Activated CD4-positive, alpha-beta T cell treated with anti-CD3 and anti-CD28 coated beads, Interleukin-2, amount 50 U/mL, for 16 hours (primary cell): ENCODE data around the gene SGSM2.
A peak's percentile ranks its signal among the peaks of the same experiment; 100 is the strongest.

Experiments used
- DNase-seq: peaks from one replicate; pipeline ENCODE4 v3.0.0-alpha.2; 2020

The SGSM2 gene

DNA sequence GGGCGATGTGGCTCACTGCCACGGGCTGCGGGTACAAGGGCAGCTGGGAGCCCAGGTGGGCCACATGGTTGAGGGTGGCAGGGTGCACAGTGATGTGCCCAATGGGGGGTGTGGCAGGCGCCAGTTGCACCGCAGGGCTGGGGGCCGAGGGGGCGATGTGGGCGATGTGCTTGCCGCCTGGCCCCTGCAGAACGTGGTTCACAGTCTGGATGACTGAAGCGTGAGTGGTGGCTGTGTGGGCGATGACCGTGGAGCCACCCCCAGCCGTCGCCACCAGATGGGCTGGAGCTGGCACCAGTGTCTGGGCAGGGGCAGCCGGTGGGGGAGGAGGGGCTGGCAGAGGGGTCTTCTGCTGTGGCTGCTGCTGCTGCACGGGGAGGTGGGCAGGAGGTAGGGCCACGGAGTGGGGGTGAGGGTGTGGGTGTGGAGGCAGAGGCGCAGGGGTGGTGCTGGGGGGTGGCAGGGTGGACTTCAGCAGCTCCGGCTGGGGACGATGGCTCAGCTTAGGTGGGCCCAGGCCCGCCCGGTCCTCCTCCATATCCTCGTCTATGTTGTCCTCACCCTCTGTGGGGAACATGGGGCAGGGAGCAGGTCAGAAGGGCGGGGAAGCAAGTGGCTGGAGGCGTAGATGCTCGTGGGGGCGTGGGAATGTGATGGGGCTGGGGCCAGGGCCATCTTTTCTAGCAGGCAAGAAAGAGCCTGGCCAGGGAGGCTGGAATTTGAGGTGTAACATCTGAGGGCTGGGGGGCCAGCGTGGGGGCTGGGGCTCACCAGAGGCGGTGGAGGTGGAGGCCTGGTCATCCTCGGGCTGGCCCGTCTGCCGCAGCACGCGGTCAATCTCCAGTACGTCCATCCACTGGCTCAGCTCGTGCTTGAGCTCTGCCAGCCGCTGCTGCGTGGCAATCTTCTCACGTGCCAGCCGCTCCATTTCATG lies 50.1 kb downstream of the SGSM2 start:
- no peak for DNase-seq

DNA sequence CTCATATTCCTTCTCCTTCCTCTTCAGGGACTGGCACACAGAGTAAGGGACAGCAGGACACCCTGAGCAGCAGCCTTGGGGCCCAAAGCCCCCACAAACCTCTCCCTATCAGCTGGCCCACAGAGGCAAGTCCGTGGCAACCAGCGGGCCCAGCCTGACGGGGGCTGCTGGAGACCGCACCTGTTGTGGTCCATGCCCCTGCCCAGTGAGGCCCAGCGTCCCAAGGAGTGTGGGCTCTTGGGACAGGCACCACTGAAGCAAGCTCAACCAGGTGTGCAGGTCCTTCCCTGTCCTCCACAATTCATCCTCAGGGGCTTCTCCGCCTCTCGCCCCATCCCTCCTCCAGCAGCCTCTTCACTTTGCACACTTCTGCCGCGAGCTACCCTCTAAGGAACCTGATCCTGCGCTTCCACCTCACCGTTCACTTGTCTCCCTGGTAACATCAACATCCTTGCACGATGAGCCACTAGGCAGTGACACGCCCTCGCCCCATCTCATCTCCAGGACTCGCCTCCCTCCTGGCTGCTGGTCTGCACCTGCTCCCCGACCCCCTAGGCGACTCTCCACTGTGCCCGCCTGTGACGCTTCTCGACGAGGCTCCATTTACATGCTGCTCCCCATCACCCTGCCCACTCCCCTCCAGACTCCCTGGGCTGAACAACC lies 50.9 kb downstream of the SGSM2 start:
- DNase-seq: no peak

DNA sequence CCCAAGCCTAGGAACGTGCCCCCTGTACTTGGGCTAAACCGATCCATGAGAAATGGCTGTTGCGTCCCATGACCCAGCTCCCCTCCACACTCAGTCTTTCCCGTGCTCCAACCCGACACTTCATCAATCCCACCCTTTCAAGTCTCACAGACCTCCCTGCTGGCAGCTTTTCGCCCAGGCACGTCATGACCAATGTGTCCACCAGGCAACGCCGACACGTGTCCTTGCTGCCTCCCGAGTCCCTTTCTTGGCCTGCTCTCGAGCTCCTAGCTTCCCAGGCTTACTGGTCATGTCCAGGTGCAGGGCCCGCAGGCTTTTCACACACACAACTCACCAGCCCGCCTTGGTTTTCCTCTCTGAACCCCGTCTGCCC lies 51.4 kb downstream of the SGSM2 start:
- DNase-seq: no peak

- no peak for DNase-seq
Observed at GRCh38 chr17:2390199-2390836, 53.0 kb downstream of the SGSM2 start.

DNA sequence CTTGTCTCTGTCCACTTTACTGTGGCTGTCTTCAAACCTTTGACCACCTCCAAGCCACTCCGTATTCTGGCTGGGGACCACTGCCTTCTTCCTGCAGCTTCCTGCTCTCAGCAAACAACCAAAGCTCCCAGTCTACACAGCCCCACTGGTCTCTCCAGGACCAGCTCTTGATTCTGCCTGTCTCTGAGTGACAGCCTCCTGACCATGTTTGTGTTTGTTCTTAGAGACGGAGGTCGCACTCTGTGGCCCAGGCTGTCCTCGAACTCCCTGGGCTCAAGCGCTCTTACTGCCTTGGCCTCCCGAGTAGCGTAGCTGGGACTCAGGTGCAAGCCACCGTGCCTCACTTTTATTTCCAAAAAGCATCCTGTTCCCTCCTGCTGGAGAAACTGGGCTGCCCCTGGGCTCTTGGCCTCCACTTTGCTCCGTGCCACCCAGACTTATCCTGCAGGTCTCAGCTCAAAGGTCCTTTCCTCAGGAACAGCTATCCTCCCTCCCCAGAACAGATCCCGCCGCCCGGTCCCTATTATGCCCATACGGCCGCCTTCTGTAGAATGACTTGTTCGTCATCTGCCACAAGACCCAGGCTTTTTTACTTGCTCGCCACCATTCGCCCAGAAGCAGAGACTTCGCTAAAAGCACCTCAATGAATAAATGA lies 54.4 kb downstream of the SGSM2 start:
- no peak for DNase-seq

DNA sequence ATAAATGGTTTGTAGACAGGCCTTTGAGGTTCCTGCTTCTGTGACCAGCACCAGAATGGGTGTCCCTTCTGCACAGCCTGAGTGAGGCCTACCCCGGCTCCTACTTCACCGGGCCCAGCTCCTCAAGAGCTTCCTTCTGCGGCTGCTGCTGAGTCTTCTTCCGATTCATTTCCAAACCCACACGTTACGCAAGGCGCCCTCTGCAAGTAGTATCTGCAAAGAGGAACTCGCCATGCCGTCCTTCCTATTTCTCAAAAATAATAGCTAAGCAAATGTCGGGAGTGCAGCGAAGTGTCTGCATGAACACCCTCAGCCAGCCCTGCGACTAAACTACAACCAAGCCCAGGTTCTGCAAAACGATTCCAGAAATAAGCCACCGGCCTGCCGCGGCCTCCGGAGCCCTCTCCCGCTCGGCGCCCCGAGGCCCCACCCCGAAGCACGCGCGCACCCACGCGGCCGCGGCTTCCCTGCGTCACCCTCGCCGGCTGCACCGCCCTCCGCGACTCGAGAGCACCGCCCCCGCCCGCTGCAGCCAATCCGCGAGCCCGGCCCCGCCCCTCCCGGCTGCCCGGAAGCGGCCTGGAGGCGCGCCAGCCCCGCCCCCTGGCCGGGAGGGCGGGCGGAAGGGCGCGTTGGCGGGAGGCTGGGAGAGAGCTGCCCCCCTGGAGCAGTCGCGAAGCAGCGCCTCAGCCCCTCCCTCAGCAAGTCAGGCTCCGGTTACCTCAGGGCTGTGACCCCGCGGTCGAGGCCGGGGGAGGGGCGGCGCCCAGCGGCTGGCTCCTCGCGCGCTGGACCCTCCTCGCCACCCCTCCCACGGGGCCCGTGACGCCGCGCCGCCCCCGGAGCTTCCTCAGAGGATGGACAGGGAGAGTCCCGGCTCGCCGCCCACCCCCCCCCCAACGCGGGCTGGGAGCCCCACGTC lies 55.2 kb downstream of the SGSM2 start:
- DNase-seq: peak; percentile 97

- DNase-seq: peak; percentile 91
Observed at GRCh38 chr17:2393174-2393953, 56.1 kb downstream of the SGSM2 start.

DNA sequence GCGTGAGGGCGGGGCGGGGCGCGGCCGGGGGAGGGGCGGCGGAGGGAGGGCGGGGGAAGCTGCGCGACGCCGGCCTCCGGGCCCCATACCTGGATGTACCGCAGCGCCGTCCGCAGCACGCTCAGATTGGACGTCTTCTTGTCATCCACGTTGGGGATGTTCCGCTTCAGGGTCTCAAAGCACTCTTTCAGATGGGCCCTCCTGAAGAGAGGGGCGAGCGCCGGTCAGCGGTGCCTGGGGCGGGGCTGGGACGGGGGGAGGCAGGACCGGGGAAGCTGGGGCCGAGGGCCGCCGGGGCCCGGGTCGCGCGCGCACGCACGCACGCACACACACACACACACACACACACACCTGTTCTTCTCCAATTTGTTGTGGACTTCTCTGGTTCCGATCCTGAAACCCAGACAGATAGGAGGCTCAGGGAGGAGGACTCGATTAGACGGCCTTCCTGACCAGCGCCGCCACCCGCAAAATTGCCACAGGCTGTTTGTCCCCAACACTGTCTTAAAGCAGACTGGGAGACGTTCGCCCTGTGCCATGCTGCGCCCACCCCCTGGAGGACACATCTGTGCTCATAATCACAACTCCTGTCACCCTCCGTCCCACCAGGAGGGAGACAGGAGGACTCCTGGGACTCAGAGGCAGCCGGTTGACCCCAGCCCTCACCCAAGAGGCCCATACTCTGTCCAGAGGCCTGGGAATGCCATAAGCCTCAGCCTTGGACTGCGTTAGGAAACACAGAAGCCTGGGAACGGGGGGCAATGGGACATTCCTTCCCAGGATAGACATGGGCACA lies 56.9 kb downstream of the SGSM2 start:
- no peak for DNase-seq

- no peak for DNase-seq
Observed at GRCh38 chr17:2394775-2395201, 57.5 kb downstream of the SGSM2 start.

- no peak for DNase-seq
Observed at GRCh38 chr17:2395258-2396181, 58.2 kb downstream of the SGSM2 start.

DNA sequence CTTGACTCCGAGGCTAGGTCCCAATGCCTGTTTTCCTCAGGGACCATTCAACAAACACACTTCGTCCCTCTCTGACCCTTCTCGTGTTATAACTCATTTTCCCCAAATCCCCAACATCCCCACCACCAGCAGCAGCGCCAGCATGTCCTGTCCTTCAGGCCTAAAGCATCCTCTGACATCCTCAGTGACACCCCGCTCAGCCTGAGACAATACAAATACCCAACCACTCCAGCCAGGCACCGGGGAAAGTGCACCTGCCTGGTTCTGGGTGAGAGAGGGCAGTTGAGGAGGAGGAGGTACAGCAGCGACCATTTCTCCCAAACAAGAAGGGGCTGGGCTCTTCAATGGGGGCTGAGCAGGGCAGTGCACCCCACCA lies 58.9 kb downstream of the SGSM2 start:
- DNase-seq: no peak

GRCh38 chr17:2396568-2397246 lies 59.4 kb downstream of the SGSM2 start:
- peak; percentile 82 for DNase-seq

GRCh38 chr17:2397247-2398171 lies 60.2 kb downstream of the SGSM2 start:
- DNase-seq: no peak

- no peak for DNase-seq
Observed at GRCh38 chr17:2398182-2398581, 60.9 kb downstream of the SGSM2 start.

- DNase-seq: peak; percentile 74
Observed at GRCh38 chr17:2398655-2399571, 61.6 kb downstream of the SGSM2 start.
